ENCODE data around the gene VEZT.

The VEZT gene

DNA sequence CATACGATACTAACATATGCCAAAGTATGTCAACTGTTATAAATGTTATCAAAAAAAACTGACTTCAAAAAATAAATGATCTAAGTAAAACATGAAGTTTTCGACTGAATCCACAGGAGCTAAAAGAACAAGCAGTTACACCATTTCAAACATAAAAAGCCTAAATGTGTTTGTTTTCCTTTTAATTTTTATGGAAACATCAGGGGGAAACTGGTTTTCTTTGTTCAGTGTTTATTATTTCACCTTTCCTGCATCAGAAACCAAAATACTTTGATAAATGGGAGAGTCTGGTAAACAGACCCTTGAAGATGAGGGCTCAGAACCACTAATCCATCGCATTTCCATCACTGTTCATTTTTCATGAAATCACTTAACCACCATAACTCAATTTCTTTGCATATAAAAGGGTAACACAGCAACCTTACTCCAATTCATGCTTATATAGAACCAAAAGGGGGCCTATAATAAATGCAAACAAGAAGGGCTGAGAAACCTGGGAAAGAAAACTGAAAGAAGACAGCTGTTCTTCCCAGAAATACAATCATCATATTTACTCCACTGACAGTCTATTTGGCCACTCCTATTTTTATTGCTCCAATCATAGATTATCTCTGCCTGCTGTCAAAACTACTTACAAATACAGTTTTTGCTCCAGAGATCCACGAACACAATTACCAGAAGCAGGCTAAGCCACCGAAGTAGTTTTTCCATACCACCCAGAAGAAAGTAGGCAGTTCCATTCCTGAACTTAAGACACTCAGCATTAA lies 17.3 kb upstream of the VEZT start:
- no peak for DNase-seq

- DNase-seq: peak in 1 of 2 experiments; percentile 22
Observed at GRCh38 chr12:95201056-95201670, 16.4 kb upstream of the VEZT start.

GRCh38 chr12:95202691-95203486 lies 14.7 kb upstream of the VEZT start:
- DNase-seq: no peak

GRCh38 chr12:95203487-95204030 lies 14.0 kb upstream of the VEZT start:
- no peak for DNase-seq

DNA sequence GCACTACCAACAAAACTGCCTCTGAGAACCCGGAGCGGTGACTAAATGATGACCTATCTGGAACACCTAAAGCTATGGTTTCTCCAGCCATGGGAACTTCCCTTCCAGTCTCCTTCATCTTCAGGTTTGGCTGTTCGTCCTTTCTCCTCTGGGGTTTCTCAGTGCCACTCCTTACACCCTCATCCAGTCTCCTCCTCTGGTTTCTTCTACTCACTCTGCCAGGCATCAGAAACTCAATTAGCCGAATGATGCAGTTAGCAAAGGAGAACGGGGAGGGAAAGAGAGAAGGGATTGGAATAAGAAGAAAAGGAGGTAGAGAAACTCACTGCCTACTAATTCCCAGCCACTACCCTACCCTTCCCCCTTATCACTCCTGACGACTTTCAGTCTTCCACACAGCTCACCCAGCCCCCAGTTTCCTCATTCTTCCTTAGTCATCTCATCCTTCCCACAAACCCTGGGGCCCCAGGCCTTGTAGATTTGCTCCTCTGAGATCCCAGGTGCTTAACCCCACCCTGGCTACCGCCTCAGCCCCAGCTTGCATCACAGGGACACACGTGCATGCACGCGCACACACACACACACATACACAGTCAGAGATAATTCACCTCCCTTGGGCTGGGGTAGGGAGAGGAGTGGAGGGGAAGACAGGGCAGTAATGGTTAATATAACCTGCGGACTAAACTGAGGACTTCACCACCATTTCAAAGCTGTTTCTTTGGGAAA lies 13.3 kb upstream of the VEZT start:
- no peak for DNase-seq

GRCh38 chr12:95205016-95205624 lies 12.5 kb upstream of the VEZT start:
- DNase-seq: no peak

DNA sequence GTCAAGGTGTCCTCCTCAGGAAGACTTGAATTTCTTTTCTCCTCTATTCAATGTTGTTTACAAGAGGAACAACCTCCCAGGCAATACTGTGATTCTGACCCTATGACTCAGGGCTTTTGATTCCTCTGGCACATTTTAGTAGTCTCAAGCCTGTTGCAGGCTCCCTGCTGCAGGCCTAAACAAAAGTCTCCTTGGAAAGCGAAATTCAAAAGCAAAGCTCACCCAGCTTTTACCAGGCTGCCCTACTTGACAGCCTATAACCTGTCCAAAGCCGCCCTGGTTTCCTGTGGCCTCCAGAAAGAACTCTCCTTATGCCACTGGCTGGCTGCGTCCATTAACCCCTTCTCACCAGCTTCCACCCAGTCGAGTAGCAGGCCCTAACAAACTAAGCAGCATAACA lies 11.9 kb upstream of the VEZT start:
- DNase-seq: no peak

GRCh38 chr12:95206916-95207315 lies 10.7 kb upstream of the VEZT start:
- no peak for DNase-seq

DNA sequence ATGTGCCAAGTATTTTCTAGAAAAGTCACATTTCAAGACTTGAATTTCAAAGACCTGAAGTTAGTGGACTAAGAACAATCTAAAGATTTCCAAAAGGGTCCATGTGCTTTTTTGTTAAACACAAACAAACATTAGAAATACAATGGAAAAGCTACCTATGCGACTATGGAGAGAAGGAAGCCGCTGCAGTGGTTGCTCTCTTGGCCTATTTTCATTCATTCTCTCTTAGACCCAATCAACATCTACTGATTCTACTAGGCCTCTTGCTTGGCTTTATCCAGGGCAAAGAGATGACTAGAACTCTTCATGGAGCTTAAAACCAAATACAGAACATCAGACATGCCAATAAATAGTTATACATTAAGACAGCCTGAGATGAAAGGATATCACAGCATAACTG lies 10.2 kb upstream of the VEZT start:
- DNase-seq: no peak

DNA sequence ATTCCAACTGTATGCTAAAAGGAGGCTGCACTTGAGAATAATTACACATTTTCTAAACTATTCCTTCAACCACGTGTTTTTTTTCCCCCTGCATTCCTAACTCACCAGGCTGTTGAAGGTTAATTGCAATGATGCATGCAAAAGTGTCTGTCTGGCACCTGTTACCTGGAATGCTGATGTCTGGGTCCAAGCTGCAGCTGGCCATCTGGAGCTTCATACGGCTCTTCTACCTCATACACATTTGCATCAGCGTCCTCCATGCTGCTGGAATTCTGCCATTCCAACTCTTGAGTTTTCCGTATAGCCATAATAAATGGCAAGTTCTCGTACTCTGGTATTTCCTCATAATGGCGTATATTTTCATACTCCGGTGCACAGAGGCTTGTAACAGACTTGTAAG lies 8.9 kb upstream of the VEZT start:
- peak in 1 of 2 experiments; percentile 67 for DNase-seq

- DNase-seq: no peak
Observed at GRCh38 chr12:95212586-95212985, 5.0 kb upstream of the VEZT start.

DNA sequence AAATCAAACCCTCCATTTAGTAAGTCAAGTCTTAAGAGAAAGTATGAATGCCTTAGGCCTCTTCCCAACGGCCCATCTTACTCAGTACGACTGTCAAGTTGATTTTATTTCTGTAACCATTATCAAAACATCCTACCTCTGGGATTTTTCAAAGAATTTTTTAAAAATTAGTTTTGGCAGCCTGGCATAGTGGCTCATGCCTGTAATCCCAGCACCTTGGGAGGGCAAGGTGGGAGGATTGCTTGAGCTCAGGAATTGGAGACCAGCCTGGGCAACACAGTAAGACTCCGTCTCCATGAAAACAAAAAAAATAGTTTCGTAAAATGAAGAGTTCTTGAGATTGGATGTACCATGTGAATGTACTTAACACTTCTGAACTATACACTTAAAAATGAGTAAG lies 4.5 kb upstream of the VEZT start:
- no peak for DNase-seq

- DNase-seq: no peak
Observed at GRCh38 chr12:95213928-95214327, 3.7 kb upstream of the VEZT start.

DNA sequence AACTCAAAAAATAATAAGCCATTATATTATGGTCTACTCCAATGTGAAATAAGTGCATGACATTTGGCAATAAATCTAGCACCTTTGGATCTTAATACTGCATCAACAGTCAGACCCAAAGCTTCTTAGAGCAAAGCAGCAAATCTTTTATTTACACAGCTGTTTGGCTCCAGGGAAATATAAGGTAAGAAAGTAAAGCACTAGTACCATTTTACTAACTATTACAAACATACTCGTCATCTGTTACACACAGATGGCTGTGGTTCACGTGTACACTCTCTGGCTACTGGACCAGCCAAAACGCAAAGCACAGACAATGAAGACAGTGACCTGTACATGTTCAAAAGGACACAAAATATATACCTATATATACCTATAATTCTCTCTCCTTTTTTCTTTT lies 3.1 kb upstream of the VEZT start:
- DNase-seq: no peak

- DNase-seq: no peak
Observed at GRCh38 chr12:95215949-95216348, 1.7 kb upstream of the VEZT start.

DNA sequence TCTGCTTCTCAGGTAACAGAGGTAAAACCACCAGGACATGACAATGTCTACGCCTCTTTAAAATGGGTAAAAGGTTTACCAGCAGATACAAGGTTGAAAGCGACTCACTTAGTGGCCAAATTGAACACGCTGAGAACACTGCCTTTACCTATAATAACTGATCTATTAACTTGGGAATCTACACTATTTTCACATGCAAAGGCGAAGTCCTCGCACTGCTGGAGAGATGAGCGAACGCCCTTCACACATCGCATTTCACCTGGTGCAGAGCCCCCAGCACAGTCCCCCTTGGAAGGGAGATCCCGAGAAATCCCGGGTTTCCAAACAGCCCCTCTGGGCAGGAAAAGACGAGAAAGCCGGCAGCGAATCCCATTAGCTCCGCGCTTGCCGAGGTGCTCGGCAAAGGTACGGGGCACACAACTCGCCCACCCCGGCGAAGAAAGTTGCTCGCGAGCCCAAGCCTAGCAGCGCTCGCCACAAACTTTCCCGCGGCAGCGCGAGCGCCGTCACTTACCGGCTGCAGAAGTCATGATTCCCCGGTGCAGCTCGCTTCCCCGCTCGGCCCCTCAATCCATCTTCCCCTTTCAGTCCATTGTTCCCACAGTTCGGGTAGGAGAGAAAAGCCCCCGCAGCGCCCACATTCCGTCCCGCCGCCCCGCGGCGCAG lies 763 bp upstream of the VEZT start:
- DNase-seq: peak; percentile 59 to 87

GRCh38 chr12:95218150-95219133 lies 835 bp downstream of the VEZT start:
- peak; percentile 81 to 83 for DNase-seq

- DNase-seq: no peak
Observed at GRCh38 chr12:95220190-95220589, 2.6 kb downstream of the VEZT start.

DNA sequence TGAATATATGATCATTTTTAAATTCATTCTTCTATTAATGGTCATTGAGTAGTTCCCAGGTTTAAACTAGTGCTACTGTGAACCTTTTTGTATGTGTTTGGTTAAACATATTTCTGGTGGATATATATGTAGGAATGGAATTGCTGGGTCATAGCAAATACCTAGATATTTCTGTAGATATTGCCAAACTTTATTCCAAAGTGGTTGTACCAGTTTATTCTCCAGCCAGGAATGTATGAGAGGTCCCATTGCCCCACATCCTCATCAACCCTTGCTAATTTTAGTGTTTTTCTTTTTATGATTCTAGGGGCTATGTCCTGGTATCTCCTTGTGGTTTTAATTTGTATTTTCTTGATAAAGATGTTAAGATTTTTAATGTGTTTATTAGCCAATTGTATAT lies 3.1 kb downstream of the VEZT start:
- no peak for DNase-seq
